LHCN-M2 (cell line): Measurements from ENCODE around the gene USP49. TPM values are rescaled to one million over a fixed set of nuclear protein-coding genes. Genes with fewer than 3 reads are reported as not detected.
A peak's percentile ranks its signal among the peaks of the same experiment; 100 is the strongest.
"Not testable (repeated sequence)": the region's sequence is repeated elsewhere in the genome, so short reads cannot be mapped to it uniquely, and the experiment has no call there.

ENCODE experiments used
- DNase-seq: peaks from one replicate; pipeline ENCODE4 v3.0.0-alpha.2; 2012; ENCODE audit warnings: low read depth
- polyA plus RNA-seq: library from polyadenylated mRNA; unstranded; fragments of >200 nt; gene quantifications from one replicate; pipeline ENCODE4 v1.2.1, GENCODE V29; 2012; ENCODE audit warnings: missing spikeins
- total RNA-seq: library from RNA; depleted of rRNA; stranded (reverse); fragments of >200 nt; gene quantifications from 2 replicates; pipeline ENCODE4 v1.2.3, GENCODE V29; 2014; rRNA removed

Gene USP49
- total RNA-seq = 1.6 and 1.7 TPM in 2 replicates
- 1.9 TPM for polyA plus RNA-seq

- peak; percentile 79 for DNase-seq
Measured at GRCh38 chr6:41895300-41896233, at the start of gene USP49. Gene USP49, minus strand, starts transcription at chr6:41895375. Its CDS starts 88,392 bp downstream, at chr6:41806983.

GRCh38 chr6:41943456-41943855, 48.3 kb upstream of the USP49 start:
- DNase-seq = no peak

GRCh38 chr6:41942882-41943281, 47.7 kb upstream of the USP49 start:
- DNase-seq = not testable (repeated sequence)

GRCh38 chr6:41942067-41942851, 47.1 kb upstream of the USP49 start:
- no peak for DNase-seq

- peak; percentile 91 for DNase-seq
Measured at GRCh38 chr6:41941280-41942066, 46.3 kb upstream of the USP49 start, which contains the start of gene CCND3. Gene CCND3, minus strand, starts transcription at chr6:41941808. Its CDS starts 159 bp downstream, at chr6:41941649.

GRCh38 chr6:41940759-41941279, 45.6 kb upstream of the USP49 start:
- DNase-seq = peak; percentile 36

GRCh38 chr6:41939848-41940758, 44.9 kb upstream of the USP49 start:
- peak; percentile 21 for DNase-seq

- DNase-seq = peak; percentile 90
Measured at GRCh38 chr6:41939176-41939847, 44.1 kb upstream of the USP49 start.

- DNase-seq = no peak
Measured at GRCh38 chr6:41938590-41939175, 43.5 kb upstream of the USP49 start.

- DNase-seq = peak; percentile 63
Measured at GRCh38 chr6:41937861-41938574, 42.8 kb upstream of the USP49 start.

- no peak for DNase-seq
Measured at GRCh38 chr6:41937472-41937860, 42.3 kb upstream of the USP49 start.

- DNase-seq = peak; percentile 90
Measured at GRCh38 chr6:41936073-41936837, 41.1 kb upstream of the USP49 start.

GRCh38 chr6:41935685-41936072, 40.5 kb upstream of the USP49 start:
- no peak for DNase-seq

GRCh38 chr6:41935193-41935574, 40.0 kb upstream of the USP49 start:
- DNase-seq = peak; percentile 25

GRCh38 chr6:41934278-41935192, 39.4 kb upstream of the USP49 start:
- DNase-seq = peak; percentile 29

- no peak for DNase-seq
Measured at GRCh38 chr6:41932378-41932777, 37.2 kb upstream of the USP49 start.

- no peak for DNase-seq
Measured at GRCh38 chr6:41931792-41932191, 36.6 kb upstream of the USP49 start.
